ENCODE results near the gene ATOH7.

- TF ChIP-seq EZH2 (IDR thresholded peaks at IDR 0.05; ENCODE audit: borderline replicate concordance, insufficient read depth, low read depth, low read length, poor library complexity, severe bottlenecking), result no peak
- no peak for TF ChIP-seq CTCF (IDR thresholded peaks at IDR 0.05)
Observed at GRCh38 chr10:68251151-68251550, 19.2 kb upstream of the ATOH7 start.
